ENCODE measurements around the gene METTL15. TPM values are rescaled to one million over a fixed set of nuclear protein-coding genes. Genes with fewer than 3 reads are reported as not detected.

The METTL15 gene
- total RNA-seq, 1 donor from 2014 or later = 14.7 TPM

GRCh38 chr11:28137832-28138231 lies 29.6 kb downstream of the METTL15 start:
- intact Hi-C loops (cut with DNase I) = no loop called here
- DNase-seq (ENCODE audit: extremely low spot score in 2 of 2) = no peak
- Histone ChIP-seq H3K27me3 (no peaks in the 10 kb centered on the region), H3K27ac (no peak overlapping the region), H3K36me3 (peaks cover 0 to 13% of the 10 kb centered on the region in 2 donors), H3K4me3 (no peak overlapping the region), H3K4me1 (no peaks in the 10 kb centered on the region), H3K9me3 (peaks cover 16% of the 10 kb centered on the region)
- TF ChIP-seq POLR2AphosphoS5 (IDR thresholded peaks at IDR 0.05; ENCODE audit: insufficient read depth in 1 of 2, low read depth in 1 of 2) (no peak), POLR2A (IDR thresholded peaks at IDR 0.05) (no peak)
- TF ChIP-seq, protein P1, sequence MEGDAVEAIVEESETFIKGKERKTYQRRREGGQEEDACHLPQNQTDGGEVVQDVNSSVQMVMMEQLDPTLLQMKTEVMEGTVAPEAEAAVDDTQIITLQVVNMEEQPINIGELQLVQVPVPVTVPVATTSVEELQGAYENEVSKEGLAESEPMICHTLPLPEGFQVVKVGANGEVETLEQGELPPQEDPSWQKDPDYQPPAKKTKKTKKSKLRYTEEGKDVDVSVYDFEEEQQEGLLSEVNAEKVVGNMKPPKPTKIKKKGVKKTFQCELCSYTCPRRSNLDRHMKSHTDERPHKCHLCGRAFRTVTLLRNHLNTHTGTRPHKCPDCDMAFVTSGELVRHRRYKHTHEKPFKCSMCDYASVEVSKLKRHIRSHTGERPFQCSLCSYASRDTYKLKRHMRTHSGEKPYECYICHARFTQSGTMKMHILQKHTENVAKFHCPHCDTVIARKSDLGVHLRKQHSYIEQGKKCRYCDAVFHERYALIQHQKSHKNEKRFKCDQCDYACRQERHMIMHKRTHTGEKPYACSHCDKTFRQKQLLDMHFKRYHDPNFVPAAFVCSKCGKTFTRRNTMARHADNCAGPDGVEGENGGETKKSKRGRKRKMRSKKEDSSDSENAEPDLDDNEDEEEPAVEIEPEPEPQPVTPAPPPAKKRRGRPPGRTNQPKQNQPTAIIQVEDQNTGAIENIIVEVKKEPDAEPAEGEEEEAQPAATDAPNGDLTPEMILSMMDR (IDR thresholded peaks at IDR 0.05) = no peak

- no peaks in the 10 kb centered on the region for H3K4me1 ChIP-seq
- TF ChIP-seq POLR2A (IDR thresholded peaks at IDR 0.05) (no peak), POLR2AphosphoS5 (IDR thresholded peaks at IDR 0.05; ENCODE audit: insufficient read depth in 1 of 2, low read depth in 1 of 2) (no peak)
- TF ChIP-seq, protein P1 (IDR thresholded peaks at IDR 0.05) = no peak
- H3K27me3 ChIP-seq = no peaks in the 10 kb centered on the region
- H3K36me3 ChIP-seq = peaks cover 0 to 4% of the 10 kb centered on the region in 2 donors
- no peak overlapping the region for H3K4me3 ChIP-seq
- DNase-seq (ENCODE audit: extremely low spot score in 2 of 2) = no peak
- intact Hi-C loops (cut with DNase I) = no loop called here
- H3K9me3 ChIP-seq = peaks cover 16% of the 10 kb centered on the region
- H3K27ac ChIP-seq = no peak overlapping the region
These were observed 31.7 kb downstream of the METTL15 start for GRCh38 chr11:28139841-28140415.

DNA sequence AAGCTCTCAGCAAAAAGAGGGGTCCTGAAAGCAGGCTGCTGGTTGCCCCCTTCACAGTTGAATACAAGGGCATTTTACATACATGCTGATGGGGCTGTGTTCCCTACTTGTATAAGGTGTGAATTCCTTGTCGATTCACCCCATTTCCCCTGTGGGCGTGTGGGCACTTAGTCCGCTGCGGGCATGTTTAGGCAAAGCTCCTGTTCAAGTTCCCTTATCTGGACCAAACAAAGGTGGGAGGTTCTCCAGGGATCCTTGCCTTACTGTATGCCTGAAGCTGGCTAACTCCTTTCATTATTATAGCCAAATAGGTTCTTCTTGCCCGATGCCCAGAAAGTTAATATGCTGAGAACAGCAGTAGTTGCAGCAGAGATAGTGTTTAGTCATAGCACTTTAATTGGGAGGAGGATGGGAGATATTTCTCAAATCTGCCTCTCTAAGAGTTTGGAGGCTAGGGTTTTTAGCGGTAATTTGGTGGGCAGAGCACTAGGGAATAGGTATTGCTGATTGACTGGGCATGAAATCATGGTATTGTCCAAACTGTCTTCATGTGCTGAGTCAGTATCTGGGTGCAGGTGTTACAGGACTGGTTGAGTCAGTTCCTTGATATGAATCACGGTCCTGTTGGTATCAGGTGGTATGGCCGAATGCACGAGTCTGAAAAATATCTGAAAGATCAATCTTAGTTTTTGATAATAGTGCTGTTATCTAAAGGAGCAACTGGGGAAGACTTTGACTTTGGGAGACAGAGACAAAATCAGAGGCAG lies 32.7 kb downstream of the METTL15 start:
- TF ChIP-seq POLR2AphosphoS5 (IDR thresholded peaks at IDR 0.05; ENCODE audit: insufficient read depth in 1 of 2, low read depth in 1 of 2) (no peak), POLR2A (IDR thresholded peaks at IDR 0.05) (no peak)
- TF ChIP-seq, protein P1 (IDR thresholded peaks at IDR 0.05) = no peak
- no peak for DNase-seq (ENCODE audit: extremely low spot score in 2 of 2)
- no peak overlapping the region for H3K27ac ChIP-seq
- H3K9me3 ChIP-seq = peaks cover 16% of the 10 kb centered on the region
- intact Hi-C loops (cut with DNase I) = no loop called here
- no peak overlapping the region for H3K4me3 ChIP-seq
- H3K27me3 ChIP-seq = no peaks in the 10 kb centered on the region
- no peaks in the 10 kb centered on the region for H3K36me3 ChIP-seq
- peaks cover 1% of the 10 kb centered on the region for H3K4me1 ChIP-seq

- H3K36me3 ChIP-seq = no peaks in the 10 kb centered on the region
- no peak for DNase-seq (ENCODE audit: extremely low spot score in 2 of 2)
- TF ChIP-seq POLR2A (IDR thresholded peaks at IDR 0.05) (no peak), POLR2AphosphoS5 (IDR thresholded peaks at IDR 0.05; ENCODE audit: insufficient read depth in 1 of 2, low read depth in 1 of 2) (no peak)
- TF ChIP-seq, protein P1 (IDR thresholded peaks at IDR 0.05) = no peak
- intact Hi-C loops (cut with DNase I) = no loop called here
- H3K27ac ChIP-seq = no peak overlapping the region
- no peak overlapping the region for H3K4me3 ChIP-seq
- H3K27me3 ChIP-seq = no peaks in the 10 kb centered on the region
- H3K4me1 ChIP-seq = peaks cover 7% of the 10 kb centered on the region
- peaks cover 16% of the 10 kb centered on the region for H3K9me3 ChIP-seq
These were observed 34.5 kb downstream of the METTL15 start for GRCh38 chr11:28142724-28143123.

GRCh38 chr11:28144808-28145207 lies 36.6 kb downstream of the METTL15 start:
- intact Hi-C loops (cut with DNase I) = no loop called here

More at GRCh38 chr11:28144808-28145207, 36.6 kb downstream of the METTL15 start:
- no peak for DNase-seq (ENCODE audit: extremely low spot score in 2 of 2)
- Histone ChIP-seq H3K4me3 (no peak overlapping the region), H3K27me3 (no peaks in the 10 kb centered on the region), H3K4me1 (peaks cover 7% of the 10 kb centered on the region), H3K36me3 (no peaks in the 10 kb centered on the region), H3K27ac (no peak overlapping the region), H3K9me3 (peaks cover 15% of the 10 kb centered on the region)
- no peak for TF ChIP-seq POLR2A (IDR thresholded peaks at IDR 0.05)
- TF ChIP-seq, protein P1 (IDR thresholded peaks at IDR 0.05) = no peak

Measured in vagina (tissue), 2 donors.